Lower leg skin (tissue), 4 donors: ENCODE measurements around the gene SLC9A7. TPM values are rescaled to one million over a fixed set of nuclear protein-coding genes. Genes with fewer than 3 reads are reported as not detected.

Source experiments
- DNase-seq, 2 donors: peaks; one replicate each; pipeline ENCODE4 v3.0.0-alpha.2; 2019; ENCODE audit warnings: low spot score in 2 of 2
- H3K4me3 ChIP-seq: fragments of 200-600 bp; sonication (generic); 2 replicates; pipeline ENCODE4 v1.5.1; 2017; ENCODE audit warnings: mild to moderate bottlenecking, low read depth; ENCODE audit not compliant: poor library complexity, severe bottlenecking
- POLR2A ChIP-seq, 2 donors: fragments of 450-650 bp; IDR thresholded peaks; one replicate each; pipeline ENCODE4 v1.6.1; 2016 to 2017; ENCODE audit warnings: antibody characterized with exemption in 2 of 2, mild to moderate bottlenecking in 1 of 2, moderate library complexity in 1 of 2
- WGBS, 2 donors: methylation state at CpG; one replicate each; pipeline ENCODE4 v1.1.5; 2018; 5-methylcytosine and 5-hydroxymethylcytosine counted together
- intact Hi-C: fragments of 100-400 bp; cut with DNase I; formaldehyde crosslinking; loops from one replicate; pipeline ENCODE4 v1.15.0; 2023; ENCODE audit warnings: low total_unique reads
- total RNA-seq, 4 donors: library from RNA; depleted of rRNA; stranded (reverse); fragments of >200 nt; gene quantifications; one replicate each; pipeline ENCODE4 v1.1.0, GENCODE V29; 2016
- TF ChIP-seq, protein P1 (sequence below), 3 donors: fragments of 450-650 bp; IDR thresholded peaks; one replicate each; pipeline ENCODE4 v1.5.1; 2016; ENCODE audit warnings: antibody characterized with exemption in 3 of 3, mild to moderate bottlenecking in 3 of 3, moderate library complexity in 2 of 3

Gene SLC9A7
- total RNA-seq, 4 donors from 2014 or later = 3.6 to 10.0 (median 6.8) TPM

DNA sequence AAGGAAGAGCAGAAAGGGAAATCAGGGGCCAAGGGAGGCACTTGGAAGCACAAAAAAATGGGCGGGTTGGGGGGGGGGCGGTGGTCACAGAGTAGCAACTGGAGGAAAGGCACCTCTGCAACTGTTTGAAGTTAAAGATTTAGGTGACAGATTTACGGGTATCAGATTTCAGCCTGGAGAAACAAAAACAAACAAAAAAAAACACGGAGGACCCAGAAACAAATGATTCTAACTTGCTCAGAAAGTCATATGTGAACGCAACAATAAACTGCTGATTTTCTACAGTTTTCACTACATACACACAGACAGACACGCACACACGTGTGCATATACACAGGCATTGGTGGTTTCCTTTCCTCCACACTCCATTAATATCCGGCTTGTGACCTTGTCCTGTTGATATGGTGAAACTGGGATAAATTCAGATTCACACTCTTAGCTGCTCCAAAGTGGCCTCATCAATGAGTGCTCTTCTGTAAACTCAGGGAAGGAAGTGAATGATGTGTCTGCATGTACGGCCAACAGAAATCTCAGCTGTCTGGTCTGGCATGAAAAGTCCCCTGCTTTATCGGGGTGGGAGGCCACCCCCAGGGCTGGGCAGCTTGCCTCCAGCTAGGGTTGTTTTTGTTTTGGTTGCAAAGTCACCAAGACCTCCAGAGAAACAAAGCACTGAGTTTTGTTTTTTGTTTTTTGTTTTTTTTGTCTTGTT is 131.1 kb downstream of the SLC9A7 start:
- H3K4me3 ChIP-seq = no peak overlapping the region
- intact Hi-C loops = no loop called here
- WGBS, 2 donors = 52 to 55% methylated on average over 10 of the region's 10 CpGs
- TF ChIP-seq POLR2A (IDR thresholded peaks at IDR 0.05) = no peak
- TF ChIP-seq, protein P1, sequence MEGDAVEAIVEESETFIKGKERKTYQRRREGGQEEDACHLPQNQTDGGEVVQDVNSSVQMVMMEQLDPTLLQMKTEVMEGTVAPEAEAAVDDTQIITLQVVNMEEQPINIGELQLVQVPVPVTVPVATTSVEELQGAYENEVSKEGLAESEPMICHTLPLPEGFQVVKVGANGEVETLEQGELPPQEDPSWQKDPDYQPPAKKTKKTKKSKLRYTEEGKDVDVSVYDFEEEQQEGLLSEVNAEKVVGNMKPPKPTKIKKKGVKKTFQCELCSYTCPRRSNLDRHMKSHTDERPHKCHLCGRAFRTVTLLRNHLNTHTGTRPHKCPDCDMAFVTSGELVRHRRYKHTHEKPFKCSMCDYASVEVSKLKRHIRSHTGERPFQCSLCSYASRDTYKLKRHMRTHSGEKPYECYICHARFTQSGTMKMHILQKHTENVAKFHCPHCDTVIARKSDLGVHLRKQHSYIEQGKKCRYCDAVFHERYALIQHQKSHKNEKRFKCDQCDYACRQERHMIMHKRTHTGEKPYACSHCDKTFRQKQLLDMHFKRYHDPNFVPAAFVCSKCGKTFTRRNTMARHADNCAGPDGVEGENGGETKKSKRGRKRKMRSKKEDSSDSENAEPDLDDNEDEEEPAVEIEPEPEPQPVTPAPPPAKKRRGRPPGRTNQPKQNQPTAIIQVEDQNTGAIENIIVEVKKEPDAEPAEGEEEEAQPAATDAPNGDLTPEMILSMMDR (IDR thresholded peaks at IDR 0.05) = no peak
- peak; percentile 51 to 90 for DNase-seq

DNA sequence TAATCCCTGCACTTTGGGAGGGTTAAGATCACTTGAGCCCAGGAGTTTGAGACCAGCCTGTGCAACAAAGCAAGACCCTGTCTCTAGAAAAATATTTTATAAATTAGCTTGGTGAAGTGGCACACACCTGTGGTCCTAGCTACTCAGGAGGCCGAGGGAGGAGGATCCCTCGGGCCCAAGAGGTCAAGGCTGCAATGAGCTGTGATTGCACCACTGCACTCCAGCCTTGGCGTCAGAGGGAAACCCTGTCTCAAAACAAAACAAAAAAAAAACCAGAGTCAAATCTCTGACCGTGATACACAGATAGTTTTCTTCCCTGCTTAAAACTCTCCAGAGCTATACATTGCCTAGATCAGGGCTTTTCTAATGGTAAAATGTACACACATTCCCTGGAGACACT is 131.9 kb downstream of the SLC9A7 start:
- H3K4me3 ChIP-seq = no peak overlapping the region
- TF ChIP-seq, protein P1 (IDR thresholded peaks at IDR 0.05) = no peak
- TF ChIP-seq POLR2A (IDR thresholded peaks at IDR 0.05) = no peak
- no peak for DNase-seq
- WGBS, 2 donors = 71 to 80% methylated on average over 4 of the region's 4 CpGs
- intact Hi-C loops = no loop called here

DNA sequence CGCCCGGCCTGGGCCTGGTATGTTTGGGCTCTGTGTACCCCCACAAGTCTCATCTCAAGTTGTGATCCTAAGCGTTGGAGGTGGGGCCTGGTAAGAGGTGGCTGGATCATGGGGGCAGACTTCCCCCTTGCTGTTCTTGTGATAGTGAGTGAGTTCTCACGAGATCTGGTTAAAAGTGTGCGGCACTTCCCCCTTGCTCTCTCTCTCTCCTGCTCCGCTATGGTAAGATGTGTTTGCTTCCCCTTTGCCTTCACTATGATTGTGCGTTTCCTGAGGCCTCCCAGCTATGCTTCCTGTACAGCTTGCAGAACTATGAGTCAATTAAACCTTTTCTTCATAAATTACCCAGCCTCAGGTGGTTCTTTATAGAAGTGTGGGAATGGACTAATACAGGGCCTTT is 132.4 kb downstream of the SLC9A7 start:
- intact Hi-C loops = no loop called here
- H3K4me3 ChIP-seq = no peak overlapping the region
- peak in 1 of 2 donors; percentile 23 for DNase-seq
- WGBS, 2 donors = 55 to 72% methylated on average over 4 to 7 of the region's 7 CpGs
- TF ChIP-seq POLR2A (IDR thresholded peaks at IDR 0.05) = no peak
- TF ChIP-seq, protein P1 (IDR thresholded peaks at IDR 0.05) = no peak

DNA sequence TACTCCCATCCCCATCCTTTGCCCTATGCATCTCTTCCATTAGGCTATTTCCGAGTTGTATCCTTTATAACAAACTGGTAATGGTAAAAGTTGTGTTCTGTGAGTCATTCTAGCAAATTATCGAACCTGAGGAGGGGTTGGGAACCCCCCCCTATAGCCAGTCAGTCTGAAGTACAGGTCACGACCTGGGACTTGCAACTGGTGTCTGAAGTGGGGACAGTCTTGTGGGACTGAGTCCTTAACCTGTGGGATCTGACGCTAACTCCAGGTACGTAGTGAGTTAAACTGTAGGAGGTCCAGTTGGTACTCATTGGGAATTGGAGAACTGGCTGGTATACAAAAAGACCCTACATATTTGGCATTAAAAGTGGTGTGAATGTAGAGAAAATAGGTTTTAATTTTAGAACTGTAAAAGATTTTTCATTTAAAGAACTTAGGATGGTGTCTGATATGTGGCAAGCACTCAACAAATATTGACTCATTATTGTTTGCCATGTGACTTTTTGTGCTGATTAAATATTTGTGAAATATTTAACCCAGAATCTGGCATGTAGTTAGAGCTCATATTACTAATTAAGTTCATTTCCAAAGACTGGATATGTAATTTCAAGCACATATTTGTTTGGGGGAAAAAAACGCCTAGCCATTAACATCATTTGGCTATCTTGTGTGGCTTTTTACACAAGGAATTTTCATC is 134.7 kb downstream of the SLC9A7 start:
- TF ChIP-seq POLR2A (IDR thresholded peaks at IDR 0.05) = no peak
- TF ChIP-seq, protein P1 (IDR thresholded peaks at IDR 0.05) = no peak
- WGBS, 2 donors = 75 to 95% methylated on average over 6 of the region's 6 CpGs
- DNase-seq = no peak
- intact Hi-C loops = no loop called here
- no peak overlapping the region for H3K4me3 ChIP-seq

DNA sequence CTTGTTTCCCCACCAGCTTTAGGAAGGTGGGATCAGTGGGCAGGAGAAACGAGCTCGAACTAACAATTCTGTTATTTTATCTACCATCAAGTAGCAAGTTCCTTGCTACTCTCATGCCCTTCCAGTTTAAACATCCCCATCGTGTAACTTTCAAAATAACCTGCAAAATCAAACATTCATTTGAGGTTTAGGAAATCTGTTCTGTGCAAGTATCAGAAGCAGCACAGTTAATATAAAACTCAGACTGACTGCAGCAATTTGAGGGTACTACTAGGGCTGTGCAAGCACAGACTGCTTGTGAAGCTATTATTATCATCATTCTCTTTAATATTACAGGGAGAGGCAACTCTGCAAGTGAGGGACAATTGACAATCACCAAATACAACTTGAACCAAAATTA is 137.3 kb downstream of the SLC9A7 start:
- TF ChIP-seq, protein P1 (IDR thresholded peaks at IDR 0.05) = no peak
- no peak for TF ChIP-seq POLR2A (IDR thresholded peaks at IDR 0.05)
- WGBS, 2 donors = 71 to 81% methylated on average over 3 of the region's 3 CpGs
- H3K4me3 ChIP-seq = no peak overlapping the region
- intact Hi-C loops = no loop called here
- no peak for DNase-seq
